ENCODE measurements around the gene PCID2. TPM values are rescaled to one million over a fixed set of nuclear protein-coding genes. Genes with fewer than 3 reads are reported as not detected.
"Not testable (repeated sequence)": the region's sequence is repeated elsewhere in the genome, so short reads cannot be mapped to it uniquely, and the experiment has no call there.

The PCID2 gene
- polyA plus RNA-seq = 10 to 100 TPM; 47.8 to 63.2 (median 60.2) TPM

GRCh38 chr13:113208421-113209335 is at the start of gene PCID2:
TSS of gene PCID2 (minus strand) at chr13:113208669. CDS start at chr13:113208634, 35 bp downstream.
- H3K4me1 Mint-ChIP-seq = peaks cover 40 to 51% of the 10 kb centered on the region in 2 donors
- H3K9me3 Mint-ChIP-seq = no peaks in the 10 kb centered on the region
- peak within 1 kb of the TSS; percentile 83 to 91 (median 90) for H3K27ac Mint-ChIP-seq

GRCh38 chr13:113257908-113258307 is 49.4 kb upstream of the PCID2 start:
- H3K9me3 Mint-ChIP-seq; DNase-seq; H3K4me1 Mint-ChIP-seq; H3K27me3 Mint-ChIP-seq (ENCODE audit: low read depth in 3 of 3); H3K4me3 Mint-ChIP-seq: not testable (repeated sequence)
- H3K27ac Mint-ChIP-seq = peak overlapping the region in 1 of 6 donors; percentile 28
- peaks cover 20 to 54% (median 25%) of the 10 kb centered on the region in 3 donors for H3K36me3 Mint-ChIP-seq

More at GRCh38 chr13:113208421-113209335, at the start of gene PCID2:
- Mint-ChIP-seq H3K4me3 (peak within 1 kb of the TSS; percentile 79 to 91 (median 86)), H3K27me3 (ENCODE audit: low read depth in 3 of 3) (peaks cover 0 to 12% (median 0%) of the 10 kb centered on the region in 3 donors), H3K36me3 (peaks cover 6 to 7% (median 7%) of the 10 kb centered on the region in 3 donors)
- peak; percentile 89 to 90 (median 90) for DNase-seq

GRCh38 chr13:113252516-113253095 is 44.1 kb upstream of the PCID2 start:
- peaks cover 25 to 72% (median 29%) of the 10 kb centered on the region in 3 donors for H3K36me3 Mint-ChIP-seq
- H3K9me3 Mint-ChIP-seq = no peaks in the 10 kb centered on the region
- peaks cover 0 to 6% (median 0%) of the 10 kb centered on the region in 3 donors for H3K27me3 Mint-ChIP-seq (ENCODE audit: low read depth in 3 of 3)
- DNase-seq = no peak
- no peaks in the 10 kb centered on the region for H3K4me1 Mint-ChIP-seq
- H3K27ac Mint-ChIP-seq = peak overlapping the region in 1 of 6 donors; percentile 12
- H3K4me3 Mint-ChIP-seq = no peak overlapping the region

- no peaks in the 10 kb centered on the region for H3K4me1 Mint-ChIP-seq
- no peak for DNase-seq
- H3K9me3 Mint-ChIP-seq = no peaks in the 10 kb centered on the region
- peaks cover 0 to 4% (median 2%) of the 10 kb centered on the region in 3 donors for H3K27me3 Mint-ChIP-seq (ENCODE audit: low read depth in 3 of 3)
- H3K36me3 Mint-ChIP-seq = peaks cover 35 to 73% (median 43%) of the 10 kb centered on the region in 3 donors
- H3K27ac Mint-ChIP-seq = peak overlapping the region in 1 of 6 donors; percentile 9
- H3K4me3 Mint-ChIP-seq = no peak overlapping the region
These were observed 37.7 kb upstream of the PCID2 start for GRCh38 chr13:113245849-113246796.

GRCh38 chr13:113243847-113244246 is 35.4 kb upstream of the PCID2 start:
- H3K4me1 Mint-ChIP-seq = no peaks in the 10 kb centered on the region
- DNase-seq = no peak
- H3K36me3 Mint-ChIP-seq = peaks cover 27 to 73% (median 36%) of the 10 kb centered on the region in 3 donors
- H3K27ac Mint-ChIP-seq = no peak overlapping the region
- peaks cover 0 to 2% (median 0%) of the 10 kb centered on the region in 3 donors for H3K27me3 Mint-ChIP-seq (ENCODE audit: low read depth in 3 of 3)
- no peak overlapping the region for H3K4me3 Mint-ChIP-seq
- no peaks in the 10 kb centered on the region for H3K9me3 Mint-ChIP-seq

- DNase-seq; H3K27me3 Mint-ChIP-seq (ENCODE audit: low read depth in 3 of 3); H3K27ac Mint-ChIP-seq; H3K9me3 Mint-ChIP-seq; H3K4me1 Mint-ChIP-seq; H3K4me3 Mint-ChIP-seq: not testable (repeated sequence)
- peaks cover 30 to 65% (median 35%) of the 10 kb centered on the region in 3 donors for H3K36me3 Mint-ChIP-seq
These were observed 33.2 kb upstream of the PCID2 start for GRCh38 chr13:113241623-113242022.

- Mint-ChIP-seq H3K4me1 (no peaks in the 10 kb centered on the region), H3K9me3 (no peaks in the 10 kb centered on the region), H3K4me3 (no peak overlapping the region), H3K27ac (no peak overlapping the region), H3K36me3 (peaks cover 20 to 60% (median 31%) of the 10 kb centered on the region in 3 donors), H3K27me3 (ENCODE audit: low read depth in 3 of 3) (peaks cover 0 to 2% (median 0%) of the 10 kb centered on the region in 3 donors)
- no peak for DNase-seq
These were observed 31.5 kb upstream of the PCID2 start for GRCh38 chr13:113239986-113240385.

GRCh38 chr13:113239357-113239756 is 30.9 kb upstream of the PCID2 start:
- Mint-ChIP-seq H3K27ac (no peak overlapping the region), H3K36me3 (peaks cover 17 to 59% (median 31%) of the 10 kb centered on the region in 3 donors), H3K4me3 (no peak overlapping the region), H3K27me3 (ENCODE audit: low read depth in 3 of 3) (no peaks in the 10 kb centered on the region), H3K4me1 (no peaks in the 10 kb centered on the region), H3K9me3 (no peaks in the 10 kb centered on the region)
- no peak for DNase-seq

- H3K27ac Mint-ChIP-seq = no peak overlapping the region
- no peaks in the 10 kb centered on the region for H3K4me1 Mint-ChIP-seq
- no peak overlapping the region for H3K4me3 Mint-ChIP-seq
- H3K36me3 Mint-ChIP-seq = peaks cover 14 to 55% (median 27%) of the 10 kb centered on the region in 3 donors
- no peaks in the 10 kb centered on the region for H3K9me3 Mint-ChIP-seq
- DNase-seq = no peak
- no peaks in the 10 kb centered on the region for H3K27me3 Mint-ChIP-seq (ENCODE audit: low read depth in 3 of 3)
These were observed 30.1 kb upstream of the PCID2 start for GRCh38 chr13:113238536-113238935.

- H3K9me3 Mint-ChIP-seq = no peaks in the 10 kb centered on the region
- H3K36me3 Mint-ChIP-seq = peaks cover 11 to 44% (median 29%) of the 10 kb centered on the region in 3 donors
- H3K27ac Mint-ChIP-seq = peak overlapping the region in 1 of 6 donors; percentile 7
- peaks cover 0 to 5% (median 0%) of the 10 kb centered on the region in 3 donors for H3K27me3 Mint-ChIP-seq (ENCODE audit: low read depth in 3 of 3)
- no peak for DNase-seq
- peaks cover 1% of the 10 kb centered on the region in 2 donors for H3K4me1 Mint-ChIP-seq
- no peak overlapping the region for H3K4me3 Mint-ChIP-seq
These were observed 24.6 kb upstream of the PCID2 start for GRCh38 chr13:113233101-113233500.

GRCh38 chr13:113232208-113233003 is 23.9 kb upstream of the PCID2 start:
- H3K36me3 Mint-ChIP-seq = peaks cover 11 to 42% (median 29%) of the 10 kb centered on the region in 3 donors
- no peak overlapping the region for H3K4me3 Mint-ChIP-seq

GRCh38 chr13:113231306-113232207 is 23.1 kb upstream of the PCID2 start:
- Mint-ChIP-seq H3K27me3 (ENCODE audit: low read depth in 3 of 3) (peaks cover 0 to 5% (median 0%) of the 10 kb centered on the region in 3 donors), H3K27ac (peak overlapping the region in 4 of 6 donors; percentile 28 to 72 (median 48)), H3K4me3 (no peak overlapping the region), H3K4me1 (peaks cover 1 to 5% of the 10 kb centered on the region in 2 donors), H3K9me3 (no peaks in the 10 kb centered on the region), H3K36me3 (peaks cover 8 to 35% (median 26%) of the 10 kb centered on the region in 3 donors)
- DNase-seq = no peak

More at GRCh38 chr13:113232208-113233003, 23.9 kb upstream of the PCID2 start:
- Mint-ChIP-seq H3K9me3 (no peaks in the 10 kb centered on the region), H3K27me3 (ENCODE audit: low read depth in 3 of 3) (peaks cover 0 to 5% (median 0%) of the 10 kb centered on the region in 3 donors), H3K27ac (no peak overlapping the region), H3K4me1 (peaks cover 1 to 5% of the 10 kb centered on the region in 2 donors)
- DNase-seq = no peak

Data from immature natural killer cell (primary cell).